CD4-positive, alpha-beta T cell (primary cell): ENCODE measurements around the gene PDGFA. TPM values are rescaled to one million over a fixed set of nuclear protein-coding genes. Genes with fewer than 3 reads are reported as not detected.

Experiments used
- ATAC-seq: fragments of 200-7000 bp; cut with Tn5 transposase; one replicate; pipeline ENCODE4 v1.10.0; 2022; ENCODE audit warnings: mild to moderate bottlenecking; ENCODE audit not compliant: poor library complexity
- CTCF ChIA-PET: fragments of 350-600 bp; sonication (Branson Sonifier 250); formaldehyde crosslinking; loops from one replicate; lab custom pipeline; 2021; ENCODE audit warnings: antibody characterized with exemption, inconsistent platforms; lab: Charles Lee
- POLR2A ChIA-PET: fragments of 350-600 bp; sonication (Branson Sonifier 250); formaldehyde crosslinking; loops from one replicate; lab custom pipeline; 2021; ENCODE audit warnings: antibody characterized with exemption, inconsistent platforms; lab: Charles Lee
- DNase-seq, 14 experiments: peaks; one replicate each; pipeline ENCODE4 v3.0.0-alpha.2; 2013 to 2020; ENCODE audit warnings: mixed read lengths in 2 of 14
- H3K27ac ChIP-seq, 2 donors: one replicate each; pipeline versions ENCODE4 v1.5.1 to v1.7.0; 2013; ENCODE audit warnings: low read length in 2 of 2, low read depth in 1 of 2, mild to moderate bottlenecking in 1 of 2
- H3K27me3 ChIP-seq, 2 experiments: 1 replicate in 1 of 2; 2 replicates in 1 of 2; pipeline versions ENCODE4 v1.6.1 to v1.7.0; 2013; ENCODE audit warnings: low read length in 2 of 2, control low read depth in 1 of 2, mild to moderate bottlenecking in 1 of 2, moderate library complexity in 1 of 2; ENCODE audit not compliant: insufficient read depth in 2 of 2, control insufficient read depth in 1 of 2
- H3K36me3 ChIP-seq: one replicate; pipeline ENCODE4 v1.6.1; 2013; ENCODE audit warnings: low read length, control low read depth; ENCODE audit not compliant: insufficient read depth
- H3K4me1 ChIP-seq: one replicate; pipeline ENCODE4 v1.6.1; 2013; ENCODE audit warnings: low read length, control low read depth; ENCODE audit not compliant: insufficient read depth
- H3K4me3 ChIP-seq: one replicate; pipeline ENCODE4 v1.5.1; 2013; ENCODE audit warnings: mild to moderate bottlenecking, low read length, moderate library complexity
- H3K9me3 ChIP-seq, 2 experiments: 1 replicate in 1 of 2; 2 replicates in 1 of 2; pipeline versions ENCODE4 v1.6.1 to v1.7.0; 2013; ENCODE audit warnings: low read length in 2 of 2, mild to moderate bottlenecking in 2 of 2, control low read depth in 1 of 2, moderate library complexity in 1 of 2; ENCODE audit not compliant: control insufficient read depth in 1 of 2, insufficient read depth in 1 of 2
- H3K27ac Mint-ChIP-seq: one replicate; pipeline ENCODE4 v1.8.0; 2020; ENCODE audit warnings: mixed read lengths
- H3K27me3 Mint-ChIP-seq: one replicate; pipeline ENCODE4 v1.8.0; 2021; ENCODE audit warnings: mixed read lengths
- H3K36me3 Mint-ChIP-seq: one replicate; pipeline ENCODE4 v1.8.0; 2021; ENCODE audit warnings: low read depth, mixed read lengths
- H3K4me1 Mint-ChIP-seq: one replicate; pipeline ENCODE4 v1.8.0; 2021; ENCODE audit warnings: low read depth, mixed read lengths
- H3K4me3 Mint-ChIP-seq: one replicate; pipeline ENCODE4 v1.8.0; 2020; ENCODE audit warnings: mild to moderate bottlenecking, mixed read lengths
- H3K9me3 Mint-ChIP-seq: one replicate; pipeline ENCODE4 v1.8.0; 2020; ENCODE audit warnings: mixed read lengths
- CTCF ChIP-seq: fragments of 200-600 bp; IDR thresholded peaks from one replicate; pipeline ENCODE4 v1.8.0; 2022; ENCODE audit warnings: antibody characterized with exemption, mild to moderate bottlenecking
- intact Hi-C, 2 experiments: fragments of 100-400 bp; cut with DNase I in 1 of 2; cut with micrococcal nuclease in 1 of 2; formaldehyde crosslinking; loops; one replicate each; pipeline versions ENCODE4 v1.15.1 to v1.9.0; 2023 to 2025; cut with DNase I, micrococcal nuclease
- total RNA-seq, 174 experiments: library from RNA in 2 of 174; stranded (reverse) in 2 of 174; gene quantifications; one replicate each; pipeline ENCODE4 v1.2.3 and lab custom pipeline; 2021 to 2026

Gene PDGFA
- total RNA-seq, 2 experiments from 2014 or later = 0.55 to 0.70 TPM

- ChIA-PET POLR2A (interaction anchor here (1.2 kb wide), 1 partner anchor 190 kb away, joined by 3 read pairs; no protein-coding TSS in a partner anchor), CTCF (no interaction called here)
- ATAC-seq = no peak
- intact Hi-C loops = no loop called here
- Mint-ChIP-seq H3K4me1 (no peaks in the 10 kb centered on the region), H3K9me3 (no peaks in the 10 kb centered on the region), H3K36me3 (no peaks in the 10 kb centered on the region), H3K27me3 (no peaks in the 10 kb centered on the region), H3K27ac (no peak overlapping the region), H3K4me3 (no peak overlapping the region)
- Histone ChIP-seq H3K9me3 (peaks cover 0 to 32% of the 10 kb centered on the region in 2 experiments), H3K36me3 (no peaks in the 10 kb centered on the region), H3K4me3 (no peak overlapping the region), H3K27me3 (no peaks in the 10 kb centered on the region), H3K4me1 (no peaks in the 10 kb centered on the region), H3K27ac (no peak overlapping the region)
- no peak for DNase-seq
- TF ChIP-seq CTCF = no peak
Measured at GRCh38 chr7:541661-542060, 22.0 kb upstream of the PDGFA start.

GRCh38 chr7:540997-541396 is 21.4 kb upstream of the PDGFA start:
- ATAC-seq = no peak
- Mint-ChIP-seq H3K36me3 (no peaks in the 10 kb centered on the region), H3K4me3 (no peak overlapping the region), H3K27me3 (no peaks in the 10 kb centered on the region), H3K4me1 (no peaks in the 10 kb centered on the region), H3K9me3 (no peaks in the 10 kb centered on the region), H3K27ac (no peak overlapping the region)
- Histone ChIP-seq H3K9me3 (peaks cover 0 to 38% of the 10 kb centered on the region in 2 experiments), H3K4me3 (no peak overlapping the region), H3K27ac (no peak overlapping the region), H3K4me1 (no peaks in the 10 kb centered on the region), H3K36me3 (no peaks in the 10 kb centered on the region), H3K27me3 (no peaks in the 10 kb centered on the region)
- CTCF ChIA-PET = no interaction called here
- no peak for DNase-seq
- TF ChIP-seq CTCF = no peak
- intact Hi-C loops = no loop called here
- POLR2A ChIA-PET = no interaction called here

- no peak overlapping the region for H3K27ac ChIP-seq
- Mint-ChIP-seq H3K4me1 (no peaks in the 10 kb centered on the region), H3K36me3 (no peaks in the 10 kb centered on the region), H3K27me3 (no peaks in the 10 kb centered on the region), H3K9me3 (no peaks in the 10 kb centered on the region), H3K4me3 (no peak overlapping the region), H3K27ac (no peak overlapping the region)
- ATAC-seq (no peak), DNase-seq (no peak)
- ChIA-PET POLR2A (no interaction called here), CTCF (no interaction called here)
- no peak overlapping the region for H3K4me3 ChIP-seq
- no peak for TF ChIP-seq CTCF
- intact Hi-C loops = no loop called here
- H3K36me3 ChIP-seq = no peaks in the 10 kb centered on the region
- no peaks in the 10 kb centered on the region for H3K27me3 ChIP-seq
- H3K9me3 ChIP-seq = peaks cover 0 to 34% of the 10 kb centered on the region in 2 experiments
- H3K4me1 ChIP-seq = no peaks in the 10 kb centered on the region
Measured at GRCh38 chr7:540579-540978, 20.9 kb upstream of the PDGFA start.
